Right hindlimb (tissue), 1 donor: ENCODE data around the gene STMN3.

Source experiments
- DNase-seq: peaks from one replicate; pipeline ENCODE4 v3.0.0-alpha.2; 2018

Gene STMN3

DNA sequence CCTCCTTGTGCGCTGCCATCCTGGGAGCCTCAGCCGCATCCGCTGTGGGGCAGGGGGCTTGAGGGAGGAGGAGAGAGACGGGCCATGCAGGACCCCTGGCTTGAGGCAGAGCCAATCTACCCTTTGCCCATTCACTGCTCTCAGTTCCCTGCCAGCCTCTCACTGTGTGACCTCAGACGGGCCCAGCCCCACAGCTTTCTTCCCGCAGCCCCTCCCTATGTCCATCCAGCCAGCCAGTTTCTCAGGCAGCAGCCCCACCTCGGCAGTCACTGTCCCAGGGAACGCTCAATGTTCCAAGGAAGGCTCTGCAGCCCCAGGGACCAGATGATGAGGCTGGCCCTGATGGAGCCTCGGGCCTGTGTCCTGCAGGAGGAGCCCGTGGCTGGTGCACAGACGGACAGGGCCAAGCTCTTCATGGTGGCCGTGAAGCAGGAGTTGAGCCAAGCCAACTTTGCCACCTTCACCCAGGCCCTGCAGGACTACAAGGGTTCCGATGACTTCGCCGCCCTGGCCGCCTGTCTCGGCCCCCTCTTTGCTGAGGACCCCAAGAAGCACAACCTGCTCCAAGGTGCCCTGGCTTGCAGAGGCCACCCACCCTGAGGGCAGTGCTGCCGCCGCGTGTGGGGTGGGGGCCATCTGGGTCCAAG lies 39.3 kb upstream of the STMN3 start:
- peak; percentile 36 for DNase-seq

DNA sequence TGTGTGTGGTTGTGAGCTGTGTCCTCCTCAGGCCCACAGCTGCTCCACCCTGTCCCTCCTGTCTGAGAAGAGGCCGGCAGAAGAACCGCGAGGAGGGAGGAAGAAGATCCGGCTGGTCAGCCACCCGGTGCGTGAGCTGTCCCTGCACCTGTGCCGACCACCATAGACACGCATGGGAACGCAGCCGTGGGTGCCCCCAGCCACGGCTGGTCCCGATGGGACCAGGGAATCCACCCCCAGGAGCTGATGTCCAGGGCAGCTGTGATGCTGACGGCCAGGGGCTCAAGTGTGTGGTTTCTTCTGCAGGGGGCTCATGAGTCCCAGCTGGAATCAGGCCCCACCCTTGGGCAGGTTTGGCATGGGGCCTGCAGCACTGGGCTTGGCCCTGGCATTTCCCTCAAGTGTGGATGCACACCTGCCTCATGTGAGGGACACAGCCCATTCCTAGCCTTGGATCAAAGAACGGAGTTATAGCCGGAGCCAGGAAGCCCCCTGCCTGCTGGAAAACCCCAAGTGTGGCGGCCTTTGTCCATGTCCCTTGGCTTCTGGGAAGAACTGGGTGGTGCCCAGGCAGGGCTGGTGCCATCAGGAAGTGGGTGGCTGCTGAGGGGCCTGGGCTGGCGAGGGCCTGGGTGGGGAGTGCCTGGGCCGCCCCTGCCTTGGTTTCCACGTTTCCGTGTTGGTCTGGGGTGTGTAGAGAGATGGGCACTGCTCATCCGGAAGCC lies 38.6 kb upstream of the STMN3 start:
- no peak for DNase-seq

DNA sequence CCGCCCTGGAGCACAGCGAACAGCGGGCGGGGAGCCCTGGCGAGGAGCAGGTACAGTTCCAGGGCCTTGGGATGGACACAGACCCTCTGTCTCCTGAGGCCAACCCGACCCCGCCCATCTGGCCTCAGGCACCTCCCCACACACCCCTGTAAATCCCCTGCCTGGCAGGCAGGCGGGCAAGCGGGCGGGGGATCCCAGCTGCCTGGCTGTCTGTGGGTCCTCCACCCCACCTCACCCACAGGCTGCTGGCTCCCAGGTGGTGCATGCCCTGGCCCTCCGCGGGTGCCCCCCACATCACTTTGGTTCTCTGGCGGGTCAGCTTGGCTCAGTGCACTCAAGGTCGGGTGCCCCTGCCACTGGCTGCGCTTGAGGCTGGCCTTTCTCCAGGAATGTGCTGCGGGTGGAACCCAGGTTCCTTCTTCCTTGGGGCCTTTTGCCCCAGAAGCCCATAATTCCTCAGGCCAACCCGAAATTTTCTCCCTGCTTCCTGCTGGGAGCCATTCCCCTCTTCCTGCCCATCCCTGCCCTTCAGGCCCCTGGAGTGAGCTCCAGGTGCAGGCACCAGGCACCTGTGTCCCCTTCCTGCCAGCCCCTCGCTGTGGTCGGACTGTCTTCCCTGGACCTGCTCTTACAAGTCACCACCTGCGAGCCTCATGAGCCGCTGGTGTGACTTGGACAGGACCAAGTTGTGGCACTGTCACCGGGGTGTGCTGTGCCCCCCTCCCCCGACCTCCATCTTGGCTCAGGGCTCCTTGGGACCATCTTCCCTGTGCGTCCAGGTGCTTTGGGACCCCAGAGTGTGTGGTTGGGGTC lies 37.9 kb upstream of the STMN3 start:
- no peak for DNase-seq

DNA sequence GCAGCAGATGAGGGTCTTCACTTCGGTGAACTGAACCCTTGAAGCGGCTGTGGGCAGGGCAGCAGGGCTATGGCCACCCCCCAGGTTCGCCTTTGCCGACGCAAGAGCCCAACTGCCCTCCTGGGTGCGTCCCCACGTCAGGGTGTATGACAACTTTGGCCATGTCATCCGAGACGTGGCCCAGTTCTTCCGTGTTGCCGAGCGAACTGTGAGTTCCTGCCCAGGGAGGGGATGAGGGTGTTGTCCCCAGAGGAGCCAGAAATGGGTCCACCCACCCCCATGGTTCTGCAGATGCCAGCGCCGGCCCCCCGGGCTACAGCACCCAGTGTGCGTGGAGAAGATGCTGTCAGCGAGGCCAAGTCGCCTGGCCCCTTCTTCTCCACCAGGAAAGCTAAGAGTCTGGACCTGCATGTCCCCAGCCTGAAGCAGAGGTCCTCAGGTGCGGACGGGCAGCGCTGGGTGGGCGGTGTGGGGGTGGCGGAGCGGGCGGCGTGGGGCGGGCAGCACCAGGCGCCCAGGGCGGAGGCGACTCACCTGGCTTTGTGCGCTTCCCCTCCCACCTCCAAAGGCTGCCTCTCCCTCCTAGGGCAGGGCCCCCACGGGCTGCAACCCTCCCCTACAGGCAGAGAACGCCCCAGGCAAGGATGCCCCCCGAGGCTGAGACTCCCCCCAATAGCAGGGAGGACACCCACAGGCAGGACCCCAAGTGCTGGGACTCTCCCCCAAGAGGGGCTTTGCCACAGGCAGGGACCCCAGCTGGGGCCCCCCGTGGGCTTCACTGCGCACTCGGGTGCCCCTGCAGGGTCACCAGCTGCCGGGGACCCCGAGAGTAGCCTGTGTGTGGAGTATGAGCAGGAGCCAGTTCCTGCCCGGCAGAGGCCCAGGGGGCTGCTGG lies 37.0 kb upstream of the STMN3 start:
- no peak for DNase-seq

DNA sequence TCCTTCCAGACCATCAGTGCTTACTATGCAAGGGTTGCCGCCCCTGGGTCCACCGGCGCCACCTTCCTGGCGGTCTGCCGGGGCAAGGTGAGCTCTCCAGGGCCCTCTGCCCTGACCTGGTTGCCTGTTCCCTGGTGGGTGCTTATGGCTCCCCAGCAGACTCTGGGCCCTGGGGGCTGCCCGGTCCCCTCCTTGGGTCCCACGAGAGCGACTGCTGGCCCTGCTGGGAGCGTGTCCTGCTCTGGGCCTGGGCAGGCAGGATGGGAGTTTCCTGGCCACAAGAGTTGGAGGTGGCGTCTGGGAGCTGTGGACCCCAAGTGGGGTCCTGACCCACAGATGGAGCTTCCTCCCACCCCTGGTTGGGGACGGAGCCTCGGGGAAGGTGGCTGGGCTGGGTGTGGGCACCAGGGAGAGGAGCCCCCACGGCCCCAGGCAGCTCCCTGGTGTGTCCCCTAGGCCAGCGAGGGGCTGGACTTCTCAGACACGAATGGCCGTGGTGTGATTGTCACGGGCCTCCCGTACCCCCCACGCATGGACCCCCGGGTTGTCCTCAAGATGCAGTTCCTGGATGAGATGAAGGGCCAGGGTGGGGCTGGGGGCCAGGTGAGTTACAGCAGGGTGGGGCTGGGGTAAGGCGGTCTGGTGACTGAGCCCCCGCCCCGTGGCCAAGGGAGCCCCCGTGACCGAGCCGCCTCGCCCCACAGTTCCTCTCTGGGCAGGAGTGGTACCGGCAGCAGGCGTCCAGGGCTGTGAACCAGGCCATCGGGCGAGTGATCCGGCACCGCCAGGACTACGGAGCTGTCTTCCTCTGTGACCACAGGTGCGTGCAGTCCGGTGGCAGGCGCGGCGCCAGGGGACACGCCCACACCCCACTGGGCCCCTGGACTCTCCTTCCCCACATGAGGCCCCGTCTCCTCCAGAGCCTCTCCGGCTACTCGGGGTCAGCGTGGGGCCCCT lies 36.1 kb upstream of the STMN3 start:
- peak; percentile 27 for DNase-seq

DNA sequence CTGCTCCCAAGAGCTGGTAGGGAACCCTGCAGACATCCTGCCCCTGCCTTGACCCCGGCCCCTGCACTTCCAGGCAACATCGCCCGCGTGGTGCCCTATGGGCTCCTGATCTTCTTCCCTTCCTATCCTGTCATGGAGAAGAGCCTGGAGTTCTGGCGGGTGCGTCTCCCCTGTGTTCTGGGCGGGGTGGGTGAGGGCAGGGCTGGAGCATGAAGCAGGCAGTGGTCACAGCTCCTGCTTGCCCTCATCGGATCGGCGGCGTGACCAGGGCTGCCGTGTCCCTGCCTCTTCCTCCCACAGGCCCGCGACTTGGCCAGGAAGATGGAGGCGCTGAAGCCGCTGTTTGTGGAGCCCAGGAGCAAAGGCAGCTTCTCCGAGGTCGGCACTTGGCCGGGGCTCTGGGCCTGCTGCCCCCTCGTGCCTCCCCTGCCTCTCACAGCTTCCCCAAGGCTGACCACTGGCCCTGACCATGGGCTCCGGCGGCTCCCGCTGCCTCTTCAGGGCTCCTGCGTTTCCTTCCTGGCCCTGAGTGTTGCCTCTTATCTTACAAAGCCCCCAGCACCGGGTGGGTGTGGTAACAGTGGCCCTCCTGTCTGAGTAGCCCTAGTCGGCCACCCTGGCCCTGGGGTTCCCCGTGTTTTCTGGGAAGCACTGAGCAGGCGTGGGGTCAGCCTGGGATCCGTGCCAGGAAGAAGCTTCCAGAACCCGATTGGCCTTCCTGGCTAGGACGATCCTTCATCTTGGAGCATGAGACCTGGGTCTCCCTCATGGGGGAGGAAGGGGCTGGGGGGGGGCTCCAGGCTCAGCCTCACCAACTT lies 35.2 kb upstream of the STMN3 start:
- DNase-seq: peak; percentile 33

DNA sequence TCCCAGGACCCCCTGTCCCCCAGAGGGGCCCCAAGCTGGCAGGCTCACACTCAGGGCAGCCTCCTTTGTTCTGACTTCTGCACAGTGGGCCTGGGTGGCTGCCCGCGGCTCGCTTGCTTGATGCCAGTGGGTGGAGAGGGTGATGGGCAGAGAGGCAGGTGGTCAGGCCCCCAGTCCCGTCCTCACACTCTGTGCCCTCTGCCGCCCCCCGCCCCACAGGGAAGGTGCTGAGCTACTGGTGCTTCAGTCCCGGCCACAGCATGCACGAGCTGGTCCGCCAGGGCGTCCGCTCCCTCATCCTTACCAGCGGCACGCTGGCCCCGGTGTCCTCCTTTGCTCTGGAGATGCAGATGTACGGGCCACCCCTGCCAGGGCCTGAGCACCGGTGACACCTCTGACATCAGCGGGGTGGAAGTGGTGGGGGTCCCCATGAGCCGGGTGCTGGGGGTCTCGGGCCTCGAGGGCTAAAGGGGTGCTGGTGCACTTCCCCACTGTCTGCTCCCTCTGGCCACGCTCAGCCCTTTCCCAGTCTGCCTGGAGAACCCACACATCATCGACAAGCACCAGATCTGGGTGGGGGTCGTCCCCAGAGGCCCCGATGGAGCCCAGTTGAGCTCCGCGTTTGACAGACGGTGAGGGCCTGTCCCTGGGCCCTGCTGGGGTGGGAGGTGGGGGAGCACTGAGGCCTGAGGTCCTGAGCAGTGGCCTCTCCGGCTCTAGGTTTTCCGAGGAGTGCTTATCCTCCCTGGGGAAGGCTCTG lies 34.4 kb upstream of the STMN3 start:
- no peak for DNase-seq

DNA sequence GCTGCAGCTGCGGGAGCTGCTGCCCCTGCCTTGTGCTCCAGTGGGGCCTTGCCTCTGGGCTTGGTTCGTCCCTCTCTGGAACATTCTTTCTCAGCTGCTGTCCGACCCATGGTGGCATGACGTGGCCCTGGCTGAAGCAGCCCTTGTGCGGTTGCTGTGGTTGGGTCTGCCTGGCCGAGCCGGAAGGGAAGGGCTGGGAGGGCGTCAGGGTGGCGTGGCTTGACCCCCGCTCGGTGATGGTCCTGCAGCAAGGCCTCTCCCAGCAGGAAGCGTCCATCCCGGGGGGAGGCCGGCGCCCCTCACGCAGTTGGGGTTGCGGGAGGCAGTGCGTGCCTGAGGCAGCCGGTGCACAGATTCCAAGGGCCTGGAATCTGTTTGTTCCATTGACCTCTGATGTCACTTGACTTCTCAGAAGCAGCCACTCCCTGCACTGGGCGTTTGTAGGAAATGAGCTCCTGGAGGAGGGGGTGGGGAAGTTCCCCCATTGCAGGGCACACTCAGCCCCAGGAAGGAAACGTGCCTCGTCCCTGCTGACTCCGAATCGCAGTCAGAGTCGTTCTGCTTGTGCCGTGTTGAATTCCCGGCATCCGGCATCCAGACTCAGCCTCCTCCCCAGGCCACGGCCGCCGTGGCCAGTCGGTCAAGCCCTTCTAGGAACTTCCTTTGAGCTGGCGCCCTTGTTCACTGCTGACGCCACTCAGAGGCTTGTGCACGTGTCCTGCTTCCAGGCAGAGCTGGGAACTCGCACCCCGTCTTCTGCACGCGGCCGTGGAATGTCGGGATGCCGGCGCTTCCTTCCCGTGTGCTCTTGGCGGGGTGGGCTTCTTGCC lies 33.5 kb upstream of the STMN3 start:
- peak; percentile 69 for DNase-seq

DNA sequence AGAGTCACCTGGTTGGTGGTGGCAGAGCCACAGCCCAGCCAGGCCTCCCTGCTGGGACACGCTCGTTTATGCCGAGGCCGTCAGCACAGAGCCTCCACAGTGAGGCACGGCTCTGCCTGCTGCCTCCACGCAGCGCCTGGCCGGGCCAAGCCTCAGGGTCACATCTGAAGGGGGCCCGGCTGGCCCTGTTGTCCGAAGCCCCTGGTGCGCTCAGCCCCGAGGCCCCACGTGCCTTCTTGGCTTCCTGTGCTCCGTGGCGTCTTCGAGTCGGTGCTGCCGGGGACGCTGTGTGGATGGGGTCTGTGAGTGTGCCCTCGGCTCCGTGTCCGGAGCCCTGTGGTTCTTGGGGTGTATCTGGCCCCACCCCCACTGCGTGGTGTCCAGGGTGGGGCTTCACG lies 32.9 kb upstream of the STMN3 start:
- DNase-seq: no peak

DNA sequence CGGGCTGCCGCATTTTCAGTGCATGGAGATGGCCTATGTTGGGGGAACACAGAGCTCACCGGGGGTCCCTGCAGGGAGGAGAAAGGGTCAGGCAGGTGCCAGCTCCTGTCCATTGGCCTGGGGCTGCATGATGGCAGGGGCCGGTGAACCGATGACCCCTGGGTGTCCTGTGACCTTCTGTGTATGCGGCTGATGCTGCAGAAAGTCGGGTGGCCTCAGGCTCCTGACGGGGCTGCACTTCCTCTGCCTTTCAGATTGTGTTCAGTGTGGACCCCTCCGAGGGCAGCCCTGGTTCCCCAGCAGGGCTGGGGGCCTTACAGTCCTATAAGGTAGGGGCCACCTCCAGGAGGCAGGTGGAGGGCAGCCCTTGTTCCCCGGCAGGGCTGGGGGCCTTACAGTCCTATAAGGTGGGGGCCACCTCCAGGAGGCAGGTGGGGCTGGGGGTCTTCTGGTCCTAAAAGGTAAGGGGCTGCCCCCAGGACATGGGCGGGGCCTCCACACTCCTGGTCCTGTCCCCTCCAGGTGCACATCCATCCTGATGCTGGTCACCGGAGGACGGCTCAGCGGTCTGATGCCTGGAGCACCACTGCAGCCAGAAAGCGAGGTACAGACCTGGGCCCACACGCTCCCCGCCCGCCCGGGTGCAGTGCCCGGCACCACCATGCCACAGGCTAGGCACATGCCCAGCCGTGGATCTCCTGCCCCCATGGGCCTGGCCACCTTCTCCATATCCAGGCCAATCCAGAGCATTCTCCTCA lies 32.2 kb upstream of the STMN3 start:
- DNase-seq: no peak

DNA sequence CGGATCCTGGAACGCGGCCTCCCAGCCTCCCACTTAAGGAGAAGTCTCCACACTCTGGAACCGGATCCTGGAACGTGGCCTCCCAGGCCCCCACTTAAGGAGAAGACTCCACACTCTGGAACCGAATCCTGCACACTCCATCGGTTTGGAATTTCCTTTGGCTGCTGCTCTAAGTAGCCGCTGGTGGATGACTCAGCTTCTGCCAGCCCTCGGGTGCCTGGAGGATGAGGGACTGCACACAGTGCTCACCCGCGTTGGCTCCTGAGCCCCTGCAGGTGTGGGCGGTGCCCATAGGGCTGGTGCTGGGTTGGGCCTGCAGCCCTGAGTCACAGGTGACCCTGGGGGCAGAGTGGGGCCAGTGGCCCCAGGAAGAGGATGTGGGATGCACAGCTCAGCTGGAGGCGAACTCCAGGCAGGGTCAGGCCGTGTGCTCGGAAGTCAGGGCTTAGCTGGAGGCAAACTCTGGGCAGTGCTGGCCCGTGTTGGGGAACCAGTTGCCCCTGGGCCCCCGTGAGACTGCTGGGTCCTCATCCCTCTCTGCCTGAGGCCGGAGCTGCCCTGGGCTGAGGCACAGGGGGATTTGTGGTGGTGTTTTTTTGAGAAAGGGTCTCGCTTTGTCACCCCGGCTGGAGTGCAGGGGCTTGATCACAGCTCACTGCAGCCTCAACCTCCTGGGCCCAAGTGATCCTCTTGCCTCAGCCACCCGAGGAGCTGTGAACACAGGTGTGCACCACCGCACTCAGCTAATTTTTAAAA lies 29.3 kb upstream of the STMN3 start:
- no peak for DNase-seq

DNA sequence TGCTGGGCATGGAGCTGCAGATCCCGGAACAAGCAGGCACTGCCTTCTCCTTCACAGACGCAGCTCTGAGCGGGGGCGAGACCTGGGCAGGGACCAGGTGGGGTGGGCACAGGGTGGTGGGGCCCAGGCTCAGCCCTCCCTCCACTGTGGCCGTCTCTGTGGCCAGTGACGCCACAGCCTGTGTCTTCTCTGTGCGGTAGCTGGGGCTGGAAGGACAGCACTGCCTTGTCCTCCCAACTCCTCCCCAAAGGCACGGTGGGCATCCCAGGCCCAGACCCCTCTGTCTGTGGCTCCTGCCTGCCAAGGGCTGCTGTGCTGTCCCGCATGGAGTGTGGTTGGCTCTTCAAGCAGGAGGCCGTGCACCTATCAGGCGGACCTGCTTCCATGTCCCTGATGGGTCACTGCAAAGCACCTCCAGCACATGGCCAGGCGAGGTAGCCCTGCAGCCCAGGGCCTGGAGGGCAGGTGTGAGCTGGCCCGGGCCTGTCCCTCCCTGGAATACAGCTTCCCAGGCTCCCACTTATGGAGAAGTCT lies 28.5 kb upstream of the STMN3 start:
- DNase-seq: no peak

DNA sequence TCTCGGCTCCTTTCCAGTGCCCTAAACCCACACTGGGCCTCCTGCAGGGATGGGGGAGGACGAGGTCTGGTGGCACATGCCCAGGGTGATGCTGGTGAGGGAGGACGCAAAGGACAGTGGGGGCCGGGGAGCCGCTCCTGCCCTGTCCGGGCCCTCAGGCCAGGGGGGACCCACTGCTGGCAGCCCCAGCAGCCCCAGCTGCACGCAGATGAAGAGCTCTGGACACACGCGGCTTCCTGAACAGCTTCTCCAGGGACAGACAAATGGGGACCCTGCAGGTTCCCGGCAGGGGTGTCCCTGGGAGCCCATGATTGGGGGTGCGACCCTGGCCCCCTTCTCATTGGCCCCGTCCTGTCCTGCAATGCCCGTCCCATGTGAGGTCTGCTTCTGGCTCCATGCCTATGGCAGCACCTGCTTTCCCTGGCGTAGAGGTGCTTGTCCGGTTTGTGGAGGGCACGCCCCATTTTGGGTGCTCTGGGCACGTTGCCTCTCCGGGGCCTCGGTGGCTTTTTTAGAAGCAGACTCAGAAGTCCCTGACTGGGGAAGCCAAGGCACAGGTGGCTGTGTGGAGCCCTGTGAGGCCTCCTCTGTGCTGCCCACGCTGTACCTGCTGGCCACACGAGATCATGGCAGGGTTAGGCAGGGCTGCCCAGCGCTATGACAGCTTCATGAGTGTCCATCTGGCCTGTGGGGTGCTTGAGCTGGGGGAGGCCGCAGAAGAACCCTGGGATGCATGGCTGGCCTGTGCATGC lies 27.8 kb upstream of the STMN3 start:
- DNase-seq: no peak

DNA sequence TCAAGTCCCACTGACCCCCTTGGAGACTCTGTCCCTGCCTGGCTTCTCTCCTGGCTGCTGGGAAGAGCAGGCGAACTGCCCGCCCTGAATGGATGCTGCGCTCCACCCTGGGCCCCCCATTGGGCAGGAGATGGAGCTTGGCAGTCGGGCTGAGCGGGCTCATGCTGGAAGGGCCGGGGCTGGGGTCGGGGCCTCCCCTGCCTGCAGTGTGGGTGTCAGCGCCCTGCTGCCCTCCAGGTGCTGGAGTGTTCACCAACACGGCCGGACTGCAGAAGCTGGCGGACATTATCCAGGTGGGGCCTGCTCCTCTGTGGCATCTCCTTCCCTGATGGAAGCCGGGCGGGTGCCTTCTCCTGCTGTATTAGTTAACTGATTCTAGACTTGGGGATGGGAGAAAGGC lies 27.2 kb upstream of the STMN3 start:
- no peak for DNase-seq

DNA sequence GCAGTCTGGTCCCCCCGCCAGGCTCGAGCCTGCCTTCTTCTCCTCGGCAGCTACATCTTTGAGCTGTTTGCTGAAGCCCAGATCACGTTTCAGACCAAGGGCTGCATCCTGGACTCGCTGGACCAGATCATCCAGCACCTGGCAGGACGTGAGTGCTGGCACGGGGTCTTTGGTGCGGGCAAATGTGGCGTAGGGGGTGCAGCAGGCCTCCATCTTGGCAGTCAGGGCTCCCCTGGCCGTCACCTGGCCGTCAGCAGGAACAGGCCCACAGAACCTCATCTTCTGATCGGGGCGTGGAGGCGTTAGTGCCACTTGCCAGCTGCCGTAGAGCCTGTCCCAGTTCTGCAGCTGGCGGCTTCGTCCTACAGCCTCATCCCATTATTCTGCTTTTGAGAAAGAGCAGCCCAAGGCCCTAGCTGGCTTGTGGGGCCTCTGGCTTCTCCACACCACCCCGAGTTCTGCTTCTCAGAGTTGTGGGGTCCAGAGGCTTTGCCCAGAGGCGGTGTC lies 26.6 kb upstream of the STMN3 start:
- no peak for DNase-seq
